ENCODE results near the gene TMEM134.
"Not testable (repeated sequence)": the region's sequence is repeated elsewhere in the genome, so short reads cannot be mapped to it uniquely, and the experiment has no call there.

Gene TMEM134

DNA sequence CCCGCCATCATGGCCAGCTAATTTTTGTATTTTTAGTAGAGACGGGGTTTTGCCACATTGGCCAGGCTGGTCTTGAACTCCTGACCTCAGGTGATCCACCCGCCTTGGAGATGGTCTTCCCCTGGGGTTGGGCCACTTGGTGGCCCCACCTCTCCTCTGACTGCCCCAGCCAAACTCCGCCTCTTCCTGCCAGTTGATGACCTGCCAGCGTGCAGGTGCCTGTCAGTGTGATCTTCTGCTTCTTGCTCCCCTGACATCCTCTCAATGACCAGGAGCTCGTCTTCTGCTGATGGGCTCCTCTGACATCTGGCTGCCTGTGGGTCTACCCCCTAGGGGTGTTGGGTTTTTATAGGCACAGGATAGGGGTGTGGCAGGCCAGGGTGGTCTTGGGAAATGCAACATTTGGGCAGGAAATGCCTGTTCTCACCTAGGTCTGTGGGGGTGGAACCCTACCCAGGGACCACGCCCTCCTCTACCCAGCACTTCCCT is 16.9 kb upstream of the TMEM134 start:
- not testable (repeated sequence) for DNase-seq (ENCODE audit: low read depth in 1 of 2, low spot score in 1 of 2)

DNA sequence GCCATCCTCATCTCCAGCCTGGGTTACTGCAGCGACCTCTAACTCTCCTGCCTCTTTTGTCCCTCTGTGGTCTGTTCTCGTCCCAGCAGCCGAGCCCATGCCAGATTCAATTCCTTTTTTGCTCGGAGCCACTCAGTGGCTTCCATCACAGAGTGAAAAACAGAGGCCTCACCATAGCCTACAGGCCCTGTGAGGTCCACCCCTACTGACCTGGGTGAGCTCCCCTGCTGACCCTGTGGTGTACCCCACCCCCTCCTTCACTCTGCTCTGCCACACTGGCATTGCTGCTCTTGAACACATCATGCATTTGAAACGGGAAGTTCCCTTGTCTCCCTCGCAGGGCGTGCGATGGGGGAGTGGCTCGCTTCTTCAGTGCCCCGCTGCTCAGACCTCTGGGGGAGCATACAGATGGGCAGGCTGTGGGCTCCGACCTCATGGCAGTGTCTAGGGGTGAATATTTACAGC is 15.8 kb upstream of the TMEM134 start:
- no peak for DNase-seq (ENCODE audit: low read depth in 1 of 2, low spot score in 1 of 2)

DNA sequence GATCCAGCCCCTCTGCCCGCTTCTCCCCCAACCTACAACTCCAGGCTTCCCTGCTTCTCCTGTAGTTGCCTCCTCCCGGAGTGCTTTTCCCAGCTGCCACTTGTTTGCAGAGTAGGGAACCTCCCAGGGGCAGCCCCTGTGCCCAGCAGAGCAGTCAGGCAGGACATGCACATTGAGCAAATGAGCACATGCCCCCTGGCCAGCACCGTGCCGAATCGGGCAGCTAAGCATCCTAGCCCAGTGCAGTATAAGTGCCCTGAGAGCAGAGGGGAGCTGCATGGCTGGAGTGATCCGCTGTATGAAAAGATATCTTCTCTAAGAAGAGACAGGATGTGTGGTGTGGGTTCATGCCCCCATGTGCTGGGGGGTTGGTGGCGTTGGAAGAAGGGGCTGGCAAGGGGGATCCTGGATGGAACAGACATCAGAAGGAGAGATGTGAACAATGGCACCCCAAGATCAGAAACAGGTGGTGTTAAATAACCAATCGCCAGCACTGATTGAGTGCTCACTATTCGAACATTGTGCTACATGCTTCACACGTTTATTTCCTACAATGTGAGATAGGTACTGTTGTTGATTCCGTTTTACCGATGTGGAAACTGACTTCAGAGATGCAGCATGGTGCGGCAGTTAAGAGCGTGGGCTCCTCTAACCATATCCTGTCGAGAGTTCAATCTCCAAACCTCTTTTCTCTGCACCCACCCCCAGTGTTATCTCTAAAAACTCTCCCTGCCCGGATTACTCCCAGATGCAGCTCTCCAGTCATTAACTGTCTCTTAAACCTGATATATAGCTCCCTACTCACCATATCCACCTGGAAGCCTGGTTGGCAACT is 15.0 kb upstream of the TMEM134 start:
- DNase-seq (ENCODE audit: low read depth in 1 of 2, low spot score in 1 of 2), result no peak

DNA sequence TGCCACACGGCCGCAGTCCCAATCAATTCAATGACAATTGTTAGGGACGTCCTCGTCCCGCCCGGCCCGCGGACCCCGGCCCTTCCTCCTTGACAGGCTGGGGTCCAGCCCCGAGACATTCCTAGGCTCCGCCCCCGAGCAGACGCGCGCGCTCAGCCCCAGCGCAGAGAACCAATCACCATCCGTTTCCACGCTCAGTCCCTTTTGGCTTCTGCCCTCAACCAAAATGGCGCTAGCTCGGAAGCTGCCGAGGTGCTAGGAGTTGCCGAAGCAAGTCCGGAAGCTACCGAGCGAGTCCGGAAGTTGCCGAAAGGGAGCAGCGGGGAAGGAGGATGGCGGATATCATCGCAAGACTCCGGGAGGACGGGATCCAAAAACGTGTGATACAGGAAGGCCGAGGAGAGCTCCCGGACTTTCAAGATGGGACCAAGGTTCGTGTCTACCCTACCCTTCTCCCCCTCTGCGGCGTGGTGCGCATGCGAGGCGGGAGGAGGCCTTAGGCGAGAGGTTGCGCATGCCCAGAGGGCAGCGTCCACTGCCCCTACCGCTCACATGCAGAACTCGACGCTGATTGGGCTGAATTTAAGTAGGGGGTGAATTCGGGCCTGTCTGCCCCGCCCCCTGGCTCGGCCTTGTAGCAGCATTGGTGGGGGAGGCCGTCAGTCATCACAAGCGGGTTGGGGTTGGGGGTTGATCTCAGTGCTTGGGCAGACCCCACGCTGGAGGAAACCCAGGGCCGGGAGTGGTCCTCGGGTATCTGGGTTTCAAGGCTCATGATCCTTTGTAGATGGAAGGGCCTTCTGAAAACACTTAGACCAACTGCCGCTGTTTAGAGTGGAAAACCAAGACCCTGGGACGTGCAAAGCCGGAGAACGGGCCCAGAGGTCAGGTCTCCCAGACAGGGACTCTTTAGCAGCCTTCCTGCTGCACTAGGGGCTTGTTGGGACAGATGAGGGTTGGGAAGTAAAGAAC is 14.1 kb upstream of the TMEM134 start, which contains the start of gene AIP:
TSS of gene AIP (plus strand) at position 200 of the 972 bp plus-strand sequence. CDS start at position 333, 133 bp downstream.
- peak; percentile 91 to 93 for DNase-seq (ENCODE audit: low read depth in 1 of 2, low spot score in 1 of 2)

DNA sequence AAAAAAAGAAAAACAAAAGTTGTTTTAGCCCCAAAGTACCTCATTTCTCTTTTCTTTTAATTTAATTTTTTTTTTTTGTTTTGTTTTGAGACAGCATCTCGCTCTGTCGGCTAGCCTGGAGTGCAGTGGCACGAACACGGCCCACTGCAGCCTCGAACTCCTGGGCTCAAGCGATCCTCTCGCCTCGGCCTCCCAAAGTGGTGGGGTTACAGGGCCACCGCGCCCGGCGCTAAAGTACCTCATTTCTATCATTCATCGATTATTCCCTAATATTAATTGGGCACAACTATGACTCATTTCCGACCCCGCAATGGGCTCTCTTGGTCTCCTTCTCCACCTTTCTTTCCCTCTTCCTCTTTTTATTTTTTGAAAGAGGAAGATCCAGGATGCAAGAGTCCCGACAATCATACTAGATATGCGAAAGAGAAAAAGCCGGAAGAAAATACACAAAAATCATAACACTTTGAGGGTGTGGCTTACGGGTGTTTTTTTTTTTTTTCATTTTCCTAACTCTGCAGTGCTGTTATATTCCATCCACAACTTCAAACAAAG is 13.3 kb upstream of the TMEM134 start:
- DNase-seq (ENCODE audit: low read depth in 1 of 2, low spot score in 1 of 2), result no peak

DNA sequence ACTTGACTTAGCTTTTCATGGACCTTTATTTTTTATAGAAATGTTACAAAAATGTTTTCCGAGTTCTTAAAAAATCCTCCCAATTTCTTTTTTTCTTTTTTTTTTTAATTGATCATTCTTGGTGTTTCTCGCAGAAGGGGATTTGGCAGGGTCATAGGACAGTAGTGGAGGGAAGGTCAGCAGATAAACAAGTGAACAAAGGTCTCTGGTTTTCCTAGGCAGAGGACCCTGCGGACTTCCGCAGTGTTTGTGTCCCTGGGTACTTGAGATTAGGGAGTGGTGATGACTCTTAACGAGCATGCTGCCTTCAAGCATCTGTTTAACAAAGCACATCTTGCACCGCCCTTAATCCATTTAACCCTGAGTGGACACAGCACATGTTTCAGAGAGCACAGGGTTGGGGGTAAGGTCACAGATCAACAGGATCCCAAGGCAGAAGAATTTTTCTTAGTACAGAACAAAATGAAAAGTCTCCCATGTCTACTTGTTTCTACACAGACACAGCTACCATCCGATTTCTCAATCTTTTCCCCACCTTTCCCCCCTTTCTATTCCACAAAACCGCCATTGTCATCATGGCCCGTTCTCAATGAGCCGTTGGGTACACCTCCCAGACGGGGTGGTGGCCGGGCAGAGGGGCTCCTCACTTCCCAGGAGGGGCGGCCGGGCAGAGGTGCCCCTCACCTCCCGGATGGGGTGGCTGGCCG is 8.4 kb upstream of the TMEM134 start:
- not testable (repeated sequence) for DNase-seq (ENCODE audit: low read depth in 1 of 2, low spot score in 1 of 2)

DNA sequence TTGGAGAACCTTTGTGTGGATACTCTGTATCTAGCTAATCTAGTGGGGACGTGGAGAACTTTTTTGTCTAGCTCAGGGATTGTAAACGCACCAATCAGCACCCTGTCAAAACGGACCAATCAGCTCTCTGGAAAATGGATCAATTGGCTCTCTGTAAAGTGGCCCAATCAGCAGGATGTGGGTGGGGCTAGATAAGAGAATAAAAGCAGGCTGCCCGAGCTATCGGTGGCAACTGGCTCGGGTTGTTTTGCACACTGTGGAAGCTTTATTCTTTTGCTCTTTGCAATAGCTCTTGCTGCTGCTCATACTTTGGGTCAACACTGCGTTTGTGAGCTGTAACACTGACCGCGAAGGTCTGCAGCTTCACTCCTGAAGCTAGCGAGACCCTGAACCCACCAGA is 7.6 kb upstream of the TMEM134 start:
- not testable (repeated sequence) for DNase-seq (ENCODE audit: low read depth in 1 of 2, low spot score in 1 of 2)

DNA sequence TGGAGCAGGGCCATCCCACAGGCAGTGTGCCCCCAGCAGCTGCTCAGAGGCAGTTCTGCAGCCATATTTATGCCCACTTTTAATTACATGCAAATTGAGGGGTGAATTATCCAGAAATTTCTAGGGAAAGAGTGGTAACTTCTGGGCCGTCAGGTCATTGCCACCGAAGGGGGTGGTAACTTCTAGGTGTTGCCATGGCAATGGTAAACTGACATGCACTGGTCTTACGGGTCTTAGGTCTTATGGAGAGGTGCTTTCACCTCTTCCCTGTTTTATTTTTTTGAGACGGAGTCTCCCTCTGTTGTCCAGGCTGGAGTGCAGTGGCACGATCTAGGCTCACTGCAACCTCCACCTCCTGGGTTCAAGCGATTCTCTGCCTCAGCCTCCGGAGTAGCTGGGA is 3.8 kb upstream of the TMEM134 start:
- no peak for DNase-seq (ENCODE audit: low read depth in 1 of 2, low spot score in 1 of 2)

DNA sequence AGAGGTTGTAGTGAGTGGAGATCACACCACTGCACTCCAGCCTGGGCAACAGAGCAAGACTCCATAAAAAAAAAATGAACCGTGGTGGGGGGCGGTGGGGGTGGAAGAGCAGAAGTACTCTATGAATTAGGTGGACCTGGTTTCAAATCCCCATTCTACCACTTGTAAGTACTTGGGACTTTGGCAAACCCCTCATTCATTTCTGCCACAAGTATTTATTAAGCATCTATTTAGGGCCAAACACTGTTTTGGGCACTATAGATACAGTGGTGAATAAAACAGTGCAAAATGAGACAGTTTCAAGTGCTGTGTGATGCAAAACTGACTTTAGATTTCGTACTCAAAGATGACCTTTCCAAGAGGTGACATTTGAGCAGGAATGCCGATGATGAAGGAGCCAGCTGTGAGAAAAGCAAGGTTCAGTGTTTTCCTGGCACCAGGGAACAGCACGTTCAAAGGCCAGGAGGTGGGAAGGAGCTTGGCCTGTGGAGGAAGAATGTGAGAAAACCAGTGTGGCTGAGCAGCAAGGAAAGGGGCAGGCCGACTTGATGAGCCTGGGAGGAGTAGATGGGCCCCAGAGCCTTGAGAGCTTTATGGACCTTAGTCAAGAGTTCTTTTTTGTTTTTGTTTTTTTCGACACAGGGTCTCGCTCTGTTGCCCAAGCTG is 1.4 kb upstream of the TMEM134 start:
- DNase-seq (ENCODE audit: low read depth in 1 of 2, low spot score in 1 of 2), result no peak

DNA sequence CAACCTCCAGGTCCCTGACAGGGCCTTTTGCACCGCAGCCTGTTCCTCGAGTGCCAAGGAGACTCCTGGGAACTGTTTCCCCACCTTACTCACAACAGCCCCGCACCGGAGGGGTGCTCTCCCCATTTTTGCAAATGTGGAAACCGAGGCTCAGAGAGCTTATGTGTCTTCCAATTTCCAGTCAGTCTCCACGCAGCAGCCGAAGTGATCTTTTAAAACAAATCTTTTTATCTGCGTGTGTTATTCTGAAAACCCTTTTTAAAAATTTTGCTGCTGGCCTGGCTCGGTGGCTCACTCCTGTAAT is 409 bp upstream of the TMEM134 start:
- DNase-seq (ENCODE audit: low read depth in 1 of 2, low spot score in 1 of 2), result no peak

DNA sequence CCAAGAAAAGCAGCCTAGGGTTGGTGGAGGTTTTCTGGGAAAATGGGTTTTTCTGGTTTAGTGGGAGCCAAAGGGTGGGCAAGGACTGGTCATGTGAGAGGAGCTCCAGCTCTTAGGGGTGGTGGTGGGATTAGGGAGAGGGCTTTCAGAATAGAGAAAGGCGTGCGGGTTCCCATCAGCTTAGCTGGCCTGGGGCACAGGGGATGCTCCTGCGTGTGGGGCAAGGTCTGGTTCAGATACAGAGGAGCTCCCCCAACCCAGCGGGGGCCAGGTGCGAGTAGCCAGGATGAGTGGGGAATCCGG is 644 bp downstream of the TMEM134 start:
- no peak for DNase-seq (ENCODE audit: low read depth in 1 of 2, low spot score in 1 of 2)

DNA sequence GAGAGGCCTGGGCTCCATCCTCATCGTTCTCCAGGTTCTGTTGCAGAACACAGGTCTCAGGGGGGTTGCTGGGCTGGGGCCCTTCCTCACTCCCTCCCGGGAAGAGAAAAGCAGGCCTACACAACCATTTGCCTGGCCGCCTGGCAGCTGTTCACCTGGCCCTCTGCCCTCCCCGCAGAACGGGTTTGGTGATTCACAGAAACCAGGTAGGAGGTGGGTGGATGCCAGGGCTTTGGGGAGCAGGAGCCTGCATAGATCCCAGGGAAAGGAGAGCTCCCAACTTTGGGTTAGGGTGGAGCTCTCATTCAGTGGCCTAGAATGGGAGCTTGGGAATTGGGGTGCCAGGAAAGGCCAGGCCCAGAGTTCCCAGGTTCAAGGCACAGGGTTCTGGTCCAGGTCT is 995 bp downstream of the TMEM134 start:
- DNase-seq (ENCODE audit: low read depth in 1 of 2, low spot score in 1 of 2), result no peak

DNA sequence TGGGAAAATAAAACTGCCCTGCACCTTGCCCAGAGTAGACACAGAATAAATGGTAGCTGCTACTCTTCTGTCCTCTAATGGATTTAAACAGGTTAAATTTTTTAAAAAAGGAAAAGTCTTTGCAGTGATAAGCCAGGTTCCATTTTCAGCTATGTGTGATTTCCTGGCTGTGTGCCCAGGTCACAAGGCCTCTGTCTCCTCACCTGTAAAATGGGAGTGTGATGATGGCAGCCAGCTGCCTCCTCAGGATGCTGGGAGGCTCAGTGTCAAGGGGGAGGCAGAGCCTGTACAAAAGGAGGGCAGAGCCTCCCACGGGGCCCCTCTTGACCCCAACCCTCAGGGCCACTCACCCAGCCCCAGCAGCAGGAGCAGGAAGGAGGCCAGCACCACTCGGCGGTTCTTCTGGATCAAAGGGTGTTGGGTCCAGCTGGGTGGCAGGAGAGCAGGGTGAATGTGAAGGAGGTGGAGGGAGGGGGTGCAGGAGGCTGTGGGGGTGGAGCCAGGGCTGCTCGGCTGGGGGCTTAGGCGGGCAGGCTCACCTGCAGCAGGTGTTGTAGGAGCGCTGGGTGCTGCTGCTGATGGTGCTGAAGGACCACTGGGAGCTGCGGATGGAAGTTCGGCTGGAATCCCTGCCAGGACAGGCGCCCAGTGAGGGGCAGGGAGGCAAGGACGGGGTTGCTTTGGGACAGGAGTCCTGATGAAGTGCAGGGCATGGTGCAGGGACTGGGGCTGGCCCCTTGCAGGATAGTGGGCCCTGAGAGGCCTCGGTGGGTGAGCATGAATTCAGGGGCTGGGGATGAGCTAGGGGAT is 1.9 kb downstream of the TMEM134 start:
- no peak for DNase-seq (ENCODE audit: low read depth in 1 of 2, low spot score in 1 of 2)

DNA sequence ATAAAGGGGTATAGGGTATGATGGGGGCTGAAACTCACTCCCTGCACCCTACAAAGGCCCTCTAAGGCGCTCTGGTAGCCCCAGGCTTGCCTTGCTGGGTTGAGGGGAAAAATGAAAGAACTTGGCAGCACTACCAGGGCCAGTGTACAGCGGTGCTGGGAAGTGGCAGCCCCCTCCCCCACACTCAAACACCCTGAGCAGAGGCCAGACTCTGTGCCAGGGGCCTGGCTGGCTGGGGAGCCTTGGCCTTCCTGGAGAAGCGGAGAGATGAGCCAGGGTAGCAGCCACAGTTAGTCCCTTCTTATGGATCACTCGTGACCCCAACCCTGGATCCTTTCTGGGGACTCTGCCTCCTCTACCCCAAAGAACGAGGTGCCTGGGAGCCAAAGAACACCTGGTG is 2.7 kb downstream of the TMEM134 start:
- no peak for DNase-seq (ENCODE audit: low read depth in 1 of 2, low spot score in 1 of 2)

DNA sequence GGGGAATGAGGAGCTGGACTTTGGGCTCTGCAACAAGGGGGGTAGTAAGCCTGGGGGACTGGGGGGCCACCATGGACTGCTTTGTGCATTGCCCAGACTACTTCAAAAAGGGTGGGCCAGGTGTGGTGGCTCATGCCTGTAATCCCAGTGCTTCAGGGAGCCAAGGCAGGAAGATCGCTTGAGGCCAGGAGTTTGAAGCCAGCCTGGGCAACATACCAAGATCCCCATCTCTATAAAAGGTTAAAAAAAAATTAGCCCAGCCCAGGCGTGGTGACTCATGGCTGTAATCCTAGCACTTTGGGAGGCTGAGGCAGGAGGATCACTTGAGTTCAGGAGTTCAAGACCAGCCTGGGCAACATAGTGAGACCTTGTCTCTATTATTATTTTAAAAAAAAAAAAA is 3.5 kb downstream of the TMEM134 start:
- not testable (repeated sequence) for DNase-seq (ENCODE audit: low read depth in 1 of 2, low spot score in 1 of 2)

DNA sequence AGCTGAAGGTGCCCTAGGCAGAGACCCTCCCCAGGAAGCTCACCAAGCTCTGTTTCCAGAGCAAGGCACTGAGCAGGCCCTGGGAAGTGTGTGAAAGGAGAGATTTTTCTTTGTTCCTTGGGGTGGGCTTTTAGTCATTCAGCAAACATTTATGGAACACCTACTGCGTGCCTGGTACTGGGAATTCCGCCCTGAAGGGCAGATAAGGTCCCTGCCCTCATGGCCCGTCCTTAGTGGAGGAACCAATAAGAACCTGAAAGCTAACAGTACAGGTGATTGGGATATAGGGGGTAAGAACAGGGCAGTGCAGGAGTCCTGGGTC is 3.9 kb downstream of the TMEM134 start:
- DNase-seq (ENCODE audit: low read depth in 1 of 2, low spot score in 1 of 2), result no peak

DNA sequence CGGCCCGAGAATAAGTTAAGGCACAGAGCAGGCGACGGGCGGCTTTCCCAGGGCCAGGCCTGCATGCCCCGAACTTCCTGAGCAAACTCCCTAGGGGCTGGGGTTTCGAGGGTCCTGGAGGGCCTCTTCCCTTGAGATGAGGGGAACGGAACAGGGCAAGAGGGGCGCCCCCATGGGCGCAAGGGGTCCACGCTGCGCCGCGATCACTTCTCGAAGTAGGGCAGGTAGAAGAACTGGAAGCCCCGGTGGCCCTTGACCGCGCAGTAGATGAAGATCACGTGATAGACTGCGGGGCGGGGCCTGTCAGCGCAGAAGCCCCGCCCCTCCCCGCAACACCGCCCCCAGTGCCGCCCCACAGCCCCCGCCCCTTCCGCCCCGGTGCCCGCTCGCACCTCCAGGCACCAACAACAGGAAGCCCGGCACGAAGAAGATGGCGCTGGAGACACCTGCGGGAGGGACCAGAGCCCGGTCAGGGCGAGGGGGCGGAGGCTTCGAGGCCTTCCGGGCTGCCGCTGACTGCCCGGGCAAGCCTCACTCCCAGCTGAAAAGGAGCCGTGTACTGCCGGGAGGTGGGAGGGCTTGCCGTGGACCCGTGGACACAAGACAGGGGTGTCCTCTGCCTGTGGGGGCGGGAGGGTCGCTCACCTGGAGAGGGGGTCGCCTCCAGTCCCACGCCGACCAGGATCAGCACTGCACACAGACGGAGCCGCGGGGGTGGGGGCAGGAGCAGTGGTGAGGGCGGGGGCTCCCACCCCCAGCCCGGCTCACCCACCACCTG is 4.5 kb downstream of the TMEM134 start:
- DNase-seq (ENCODE audit: low read depth in 1 of 2, low spot score in 1 of 2), result peak; percentile 84 to 88

DNA sequence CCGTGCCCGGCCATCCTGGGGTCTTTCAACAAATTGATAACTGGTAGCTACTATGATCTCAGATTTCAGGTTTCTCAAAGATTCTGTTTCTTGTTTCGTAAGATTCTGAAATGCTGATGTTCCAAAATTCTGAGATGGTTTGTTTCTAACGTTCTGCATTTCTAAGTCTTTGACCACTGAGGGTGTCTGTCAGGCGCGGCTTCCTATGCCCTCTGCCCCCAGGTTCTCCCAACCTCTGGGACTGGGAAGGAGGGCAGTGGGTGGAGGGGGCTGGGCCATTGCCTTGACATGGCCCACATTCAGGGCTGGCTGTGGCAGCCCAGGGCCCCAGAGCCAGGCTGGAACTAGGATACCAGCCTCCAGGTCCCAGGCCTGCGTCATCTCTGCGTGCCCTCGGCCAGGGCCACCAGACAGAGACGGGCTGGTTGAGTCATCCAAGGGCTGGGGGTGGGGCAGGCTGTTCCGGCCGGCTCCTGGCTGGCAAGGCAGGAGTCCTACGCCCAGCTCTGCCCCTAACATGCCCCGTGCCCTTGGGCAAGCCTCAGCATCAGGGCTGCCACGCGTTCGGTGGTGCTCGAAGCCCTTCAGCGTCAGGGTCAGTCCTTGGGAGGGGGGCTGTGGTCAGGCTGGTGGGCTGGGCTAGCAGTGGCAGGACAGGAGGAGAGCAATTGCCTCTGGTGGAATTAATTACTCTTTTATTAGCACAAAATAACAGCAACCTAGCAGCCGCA is 5.2 kb downstream of the TMEM134 start:
- DNase-seq (ENCODE audit: low read depth in 1 of 2, low spot score in 1 of 2), result no peak
